ENCODE measurements around the gene SNX32. TPM values are rescaled to one million over a fixed set of nuclear protein-coding genes. Genes with fewer than 3 reads are reported as not detected.

SNX32 gene
- total and polyA plus RNA-seq, 2 of the 13 experiments (the other 11 are each of a cell fraction or from before 2014, with no cell fraction given): 0.09 to 0.34 TPM

DNA sequence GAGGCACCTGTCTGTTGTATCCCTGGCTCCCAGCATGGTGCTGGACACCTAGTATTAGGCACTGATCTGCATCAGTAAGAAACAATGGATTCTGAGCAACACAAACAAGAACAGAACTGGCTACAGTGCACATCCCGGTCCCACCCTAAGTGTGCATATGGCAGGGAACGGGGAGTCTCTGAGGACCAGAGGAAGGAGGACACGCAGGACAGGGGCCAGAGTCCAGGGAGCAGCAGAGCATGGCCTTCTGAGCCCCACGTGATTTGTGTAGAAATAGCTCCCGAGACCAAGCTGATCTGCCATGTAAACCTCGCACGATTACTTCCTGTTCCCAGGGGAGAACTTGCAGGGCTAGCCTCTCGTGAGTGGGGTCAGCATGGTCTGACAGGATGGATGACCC is 12.7 kb upstream of the SNX32 start (continued):
- TF ChIP-seq SNAPC2 (CRISPR knock-in tag; IDR thresholded peaks at IDR 0.05): no peak
- TF ChIP-seq POGZ (CRISPR knock-in tag; IDR thresholded peaks at IDR 0.05): no peak
- no peak for TF ChIP-seq ZNF660 (CRISPR knock-in tag; IDR thresholded peaks at IDR 0.05; ENCODE audit: borderline replicate concordance, low read depth)
- no peak for TF ChIP-seq REXO4 (CRISPR knock-in tag; IDR thresholded peaks at IDR 0.05; ENCODE audit: borderline replicate concordance)
- no peak for TF ChIP-seq ZNF570 (CRISPR knock-in tag; IDR thresholded peaks at IDR 0.05; ENCODE audit: borderline replicate concordance)
- peak; percentile 39; the same call in 1 of the 2 replicates for TF ChIP-seq RXRA (CRISPR knock-in tag; IDR thresholded peaks at IDR 0.05)
- TF ChIP-seq ZNF557 (CRISPR knock-in tag; IDR thresholded peaks at IDR 0.05): no peak
- peak; percentile 53; the same call in 1 of the 2 replicates for TF ChIP-seq HDAC2 (CRISPR knock-in tag; IDR thresholded peaks at IDR 0.05)
- TF ChIP-seq ZNF17 (CRISPR knock-in tag; IDR thresholded peaks at IDR 0.05): no peak
- no peak; a peak in 1 of 4 replicates for TF ChIP-seq NR2F1 (CRISPR knock-in tag; IDR thresholded peaks at IDR 0.05)
- TF ChIP-seq ATF7 (IDR thresholded peaks at IDR 0.05): no peak
- no peak for TF ChIP-seq ATF7 (CRISPR knock-in tag; IDR thresholded peaks at IDR 0.05)
- TF ChIP-seq TBX3 (IDR thresholded peaks at IDR 0.05; ENCODE audit: borderline replicate concordance): no peak
- TF ChIP-seq MTA3 (CRISPR knock-in tag; IDR thresholded peaks at IDR 0.05): no peak
- TF ChIP-seq FOXK2 (IDR thresholded peaks at IDR 0.05): no peak
- TF ChIP-seq, protein P1, sequence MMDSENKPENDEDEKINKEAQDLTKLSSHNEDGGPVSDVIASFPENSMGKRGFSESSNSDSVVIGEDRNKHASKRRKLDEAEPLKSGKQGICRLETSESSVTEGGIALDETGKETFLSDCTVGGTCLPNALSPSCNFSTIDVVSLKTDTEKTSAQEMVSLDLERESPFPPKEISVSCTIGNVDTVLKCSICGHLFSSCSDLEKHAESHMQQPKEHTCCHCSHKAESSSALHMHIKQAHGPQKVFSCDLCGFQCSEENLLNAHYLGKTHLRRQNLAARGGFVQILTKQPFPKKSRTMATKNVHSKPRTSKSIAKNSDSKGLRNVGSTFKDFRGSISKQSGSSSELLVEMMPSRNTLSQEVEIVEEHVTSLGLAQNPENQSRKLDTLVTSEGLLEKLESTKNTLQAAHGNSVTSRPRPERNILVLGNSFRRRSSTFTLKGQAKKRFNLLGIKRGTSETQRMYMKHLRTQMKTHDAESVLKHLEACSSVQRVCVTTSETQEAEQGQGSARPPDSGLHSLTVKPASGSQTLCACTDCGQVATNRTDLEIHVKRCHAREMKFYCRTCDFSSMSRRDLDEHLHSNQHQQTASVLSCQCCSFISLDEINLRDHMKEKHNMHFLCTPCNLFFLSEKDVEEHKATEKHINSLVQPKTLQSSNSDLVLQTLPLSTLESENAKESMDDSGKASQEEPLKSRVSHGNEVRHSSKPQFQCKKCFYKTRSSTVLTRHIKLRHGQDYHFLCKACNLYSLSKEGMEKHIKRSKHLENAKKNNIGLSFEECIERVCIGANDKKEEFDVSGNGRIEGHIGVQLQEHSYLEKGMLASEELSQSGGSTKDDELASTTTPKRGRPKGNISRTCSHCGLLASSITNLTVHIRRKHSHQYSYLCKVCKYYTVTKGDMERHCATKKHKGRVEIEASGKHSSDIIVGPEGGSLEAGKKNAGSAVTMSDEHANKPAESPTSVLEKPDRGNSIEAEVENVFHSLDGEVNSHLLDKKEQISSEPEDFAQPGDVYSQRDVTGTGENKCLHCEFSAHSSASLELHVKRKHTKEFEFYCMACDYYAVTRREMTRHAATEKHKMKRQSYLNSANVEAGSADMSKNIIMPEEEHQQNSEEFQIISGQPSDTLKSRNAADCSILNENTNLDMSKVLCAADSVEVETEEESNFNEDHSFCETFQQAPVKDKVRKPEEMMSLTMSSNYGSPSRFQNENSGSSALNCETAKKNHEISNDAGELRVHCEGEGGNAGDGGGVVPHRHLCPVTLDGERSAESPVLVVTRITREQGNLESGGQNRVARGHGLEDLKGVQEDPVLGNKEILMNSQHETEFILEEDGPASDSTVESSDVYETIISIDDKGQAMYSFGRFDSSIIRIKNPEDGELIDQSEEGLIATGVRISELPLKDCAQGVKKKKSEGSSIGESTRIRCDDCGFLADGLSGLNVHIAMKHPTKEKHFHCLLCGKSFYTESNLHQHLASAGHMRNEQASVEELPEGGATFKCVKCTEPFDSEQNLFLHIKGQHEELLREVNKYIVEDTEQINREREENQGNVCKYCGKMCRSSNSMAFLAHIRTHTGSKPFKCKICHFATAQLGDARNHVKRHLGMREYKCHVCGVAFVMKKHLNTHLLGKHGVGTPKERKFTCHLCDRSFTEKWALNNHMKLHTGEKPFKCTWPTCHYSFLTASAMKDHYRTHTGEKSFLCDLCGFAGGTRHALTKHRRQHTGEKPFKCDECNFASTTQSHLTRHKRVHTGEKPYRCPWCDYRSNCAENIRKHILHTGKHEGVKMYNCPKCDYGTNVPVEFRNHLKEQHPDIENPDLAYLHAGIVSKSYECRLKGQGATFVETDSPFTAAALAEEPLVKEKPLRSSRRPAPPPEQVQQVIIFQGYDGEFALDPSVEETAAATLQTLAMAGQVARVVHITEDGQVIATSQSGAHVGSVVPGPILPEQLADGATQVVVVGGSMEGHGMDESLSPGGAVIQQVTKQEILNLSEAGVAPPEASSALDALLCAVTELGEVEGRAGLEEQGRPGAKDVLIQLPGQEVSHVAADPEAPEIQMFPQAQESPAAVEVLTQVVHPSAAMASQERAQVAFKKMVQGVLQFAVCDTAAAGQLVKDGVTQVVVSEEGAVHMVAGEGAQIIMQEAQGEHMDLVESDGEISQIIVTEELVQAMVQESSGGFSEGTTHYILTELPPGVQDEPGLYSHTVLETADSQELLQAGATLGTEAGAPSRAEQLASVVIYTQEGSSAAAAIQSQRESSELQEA (CRISPR knock-in tag; IDR thresholded peaks at IDR 0.05; ENCODE audit: not compliant biosample characterization): no peak
- no peak for TF ChIP-seq SOX6 (IDR thresholded peaks at IDR 0.05)
- TF ChIP-seq SOX6 (CRISPR knock-in tag; IDR thresholded peaks at IDR 0.05): peak; percentile 17; the same call in 1 of the 2 replicates
- TF ChIP-seq MEF2D (CRISPR knock-in tag; IDR thresholded peaks at IDR 0.05): 0 out of 2 replicates have a peak, but pooled peaks have one; percentile 37
- no peak for TF ChIP-seq ZNF589 (CRISPR knock-in tag; conservative IDR thresholded peaks at IDR 0.05)
- no peak for TF ChIP-seq ZNF367 (CRISPR knock-in tag; IDR thresholded peaks at IDR 0.05; ENCODE audit: borderline replicate concordance)
- TF ChIP-seq PAX8 (CRISPR knock-in tag; IDR thresholded peaks at IDR 0.05; ENCODE audit: borderline replicate concordance): no peak
- TF ChIP-seq MED8 (CRISPR knock-in tag; IDR thresholded peaks at IDR 0.05; ENCODE audit: insufficient replicate concordance): no peak
- no peak for TF ChIP-seq AHR (CRISPR knock-in tag; IDR thresholded peaks at IDR 0.05)
